NCI-H187 (cell line): Measurements from ENCODE around the gene COX4I2.
"Not testable (repeated sequence)": the region's sequence is repeated elsewhere in the genome, so short reads cannot be mapped to it uniquely, and the experiment has no call there.

Experiments
- DNase-seq, 2 experiments: peaks; one replicate each; lab custom pipeline; 2025; lab: John Stamatoyannopoulos, UW

Gene COX4I2

DNA sequence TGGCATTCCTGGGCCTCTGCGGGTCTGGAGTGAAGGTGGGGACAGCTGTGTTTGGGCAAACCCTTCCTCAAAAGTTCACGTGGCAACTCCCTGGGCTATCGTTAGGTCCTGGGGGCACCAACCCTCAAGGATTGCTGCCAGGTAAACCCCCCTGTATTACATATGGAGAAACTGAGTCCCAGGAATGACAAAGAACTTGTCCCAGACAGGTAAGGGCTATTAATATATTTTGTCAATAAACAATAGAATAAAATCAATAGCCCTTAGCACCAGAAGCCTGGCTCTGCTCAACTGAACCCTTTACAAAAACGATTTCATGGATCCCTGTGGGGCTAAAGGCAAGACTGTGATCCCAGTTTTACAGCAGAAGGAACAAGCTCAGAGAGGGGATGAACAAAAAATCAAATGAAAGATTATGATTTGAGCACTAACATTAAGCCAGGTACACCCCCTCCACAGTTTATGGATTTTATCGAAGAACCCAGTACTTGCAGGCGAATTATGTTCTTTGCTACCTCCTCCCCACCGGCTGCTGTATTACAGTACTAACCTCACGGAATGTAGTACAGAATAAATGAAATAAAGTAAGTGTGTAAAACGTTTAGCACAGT lies 30.0 kb upstream of the COX4I2 start:
- peak in 1 of 2 experiments; percentile 67 for DNase-seq

DNA sequence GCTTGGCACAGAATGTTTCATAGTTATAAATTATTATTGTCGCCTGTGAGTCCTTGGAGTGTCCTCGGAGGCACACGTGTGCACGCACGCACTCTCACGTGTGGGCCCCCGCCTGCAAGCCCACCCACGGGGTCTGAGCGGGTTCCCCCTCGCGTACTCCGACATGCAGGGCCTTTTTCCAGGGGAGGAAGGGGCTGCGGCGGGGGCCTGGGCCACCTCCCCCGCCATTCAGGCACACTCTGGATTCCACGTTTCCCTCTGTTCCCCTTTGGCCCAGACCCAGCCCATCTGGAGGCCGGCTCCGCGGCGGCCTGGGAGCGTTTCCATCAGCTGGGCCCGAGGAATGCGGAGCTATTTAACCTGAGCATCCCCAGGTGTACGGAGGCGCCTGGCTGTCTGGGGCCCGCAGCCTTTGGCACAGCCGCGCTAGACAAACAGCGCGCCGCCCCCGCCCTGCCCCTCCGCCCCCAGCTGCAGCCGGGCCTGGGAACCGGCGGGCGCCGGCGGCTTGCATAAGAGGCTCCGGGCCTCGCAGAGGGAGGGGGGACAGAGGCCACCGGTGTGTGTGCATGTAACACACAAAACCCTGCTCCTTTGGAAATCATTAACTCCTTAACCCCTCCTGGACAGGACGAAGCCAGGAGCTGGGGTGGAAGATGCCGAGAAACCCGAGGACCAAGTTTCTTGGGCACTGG lies 29.3 kb upstream of the COX4I2 start:
- DNase-seq = peak; percentile 87 to 94

DNA sequence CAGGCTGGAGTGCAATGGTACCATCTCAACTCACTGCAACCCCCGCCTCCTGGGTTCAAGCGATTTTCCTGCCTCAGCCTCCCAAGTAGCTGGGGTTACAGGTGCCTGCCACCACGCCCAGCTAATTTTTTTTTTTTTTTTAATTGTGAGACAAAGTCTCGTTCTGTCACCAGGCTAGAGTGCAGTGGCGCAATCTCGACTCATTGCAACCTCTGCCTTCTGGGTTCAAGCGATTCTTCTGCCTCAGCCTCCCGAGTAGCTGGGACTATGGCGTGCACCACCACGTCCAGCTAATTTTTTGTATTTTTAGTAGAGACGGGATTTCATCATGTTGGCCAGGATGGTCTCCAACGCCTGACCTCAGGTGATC lies 25.5 kb upstream of the COX4I2 start:
- DNase-seq = not testable (repeated sequence)

DNA sequence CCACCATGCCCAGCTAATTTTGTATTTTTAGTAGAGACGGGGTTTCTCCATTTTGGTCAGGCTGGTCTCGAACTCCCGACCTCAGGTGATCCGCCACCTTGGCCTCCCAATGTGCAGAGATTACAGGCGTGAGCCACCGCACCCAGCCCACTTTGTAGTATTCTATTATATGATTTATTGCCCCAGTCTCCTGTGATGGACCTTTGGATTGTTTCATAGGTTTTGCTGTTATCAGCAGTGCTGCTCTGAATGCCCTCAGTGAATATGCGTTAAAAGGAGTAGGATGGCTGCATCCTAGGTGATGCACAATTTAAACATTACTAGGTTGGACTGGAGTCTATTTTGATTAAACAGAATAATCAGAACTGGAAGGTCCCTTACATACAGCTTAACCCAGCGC lies 22.3 kb upstream of the COX4I2 start:
- DNase-seq = no peak

DNA sequence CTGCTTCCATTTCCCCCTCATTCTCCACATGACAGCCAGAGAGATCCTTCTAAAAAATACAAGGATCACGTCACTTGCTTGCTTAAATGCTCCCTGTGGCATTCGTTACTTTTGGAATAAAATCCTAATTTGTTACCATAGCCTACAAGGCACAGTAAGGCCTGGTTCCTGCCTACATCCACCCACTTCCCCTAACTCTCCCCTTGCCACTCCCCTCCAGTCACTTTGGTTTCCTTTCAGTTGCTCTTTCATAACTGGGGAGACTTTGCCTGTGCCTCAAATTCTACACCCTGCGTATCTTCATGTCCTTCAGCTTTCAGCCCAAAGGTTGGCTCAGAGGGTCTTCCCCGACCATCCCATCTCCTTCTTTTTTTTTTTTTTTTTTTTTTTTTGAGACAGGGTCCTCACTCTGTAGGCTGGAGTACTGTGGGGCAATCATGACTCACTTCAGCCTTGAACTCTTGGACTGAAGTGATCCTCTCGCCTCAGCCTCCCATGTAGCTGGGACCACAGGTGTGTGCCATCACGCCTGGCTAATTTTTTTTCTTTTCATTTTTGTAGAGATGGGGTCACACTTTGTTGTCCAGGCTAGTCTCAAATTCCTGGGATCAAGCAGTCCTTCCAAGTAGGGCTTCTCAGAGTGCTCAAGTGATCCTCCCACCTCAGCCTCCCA lies 20.1 kb upstream of the COX4I2 start:
- no peak for DNase-seq

DNA sequence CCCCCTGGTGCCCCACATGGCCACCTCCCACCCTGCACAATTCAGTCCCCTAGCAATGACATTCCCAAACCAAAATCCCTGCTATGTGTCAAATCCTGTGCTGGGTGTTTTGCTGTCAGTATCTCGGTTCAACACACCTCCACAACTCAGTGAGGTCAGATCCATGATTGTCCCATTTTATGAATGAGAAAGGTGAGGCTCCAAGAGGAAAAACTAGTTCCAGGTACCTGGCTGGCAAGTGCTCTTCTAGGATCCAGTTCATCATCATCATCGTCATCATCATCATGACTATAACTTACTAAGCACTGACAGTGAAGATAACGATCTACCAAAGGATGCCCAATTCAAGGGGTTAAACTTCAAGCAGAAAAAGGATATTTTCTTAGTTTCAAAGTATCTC lies 17.5 kb upstream of the COX4I2 start:
- no peak for DNase-seq

DNA sequence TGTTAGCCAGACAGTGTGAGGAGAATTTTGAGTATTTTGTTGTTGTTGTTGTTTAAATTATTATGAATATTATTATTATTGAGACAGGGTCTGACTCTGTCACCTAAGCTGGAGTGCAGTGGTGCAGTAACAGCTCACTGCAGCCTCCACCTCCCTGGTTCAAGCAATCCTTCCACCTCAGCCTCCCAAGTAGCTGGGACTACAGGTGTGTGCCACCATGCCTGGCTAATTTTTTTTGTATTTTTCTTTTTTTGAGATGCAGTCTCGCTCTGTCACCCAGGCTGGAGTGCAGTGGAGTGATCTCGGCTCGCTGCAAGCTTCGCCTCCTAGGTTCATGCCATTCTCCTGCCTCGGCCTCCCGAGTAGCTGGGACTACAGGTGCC lies 14.6 kb upstream of the COX4I2 start:
- not testable (repeated sequence) for DNase-seq

DNA sequence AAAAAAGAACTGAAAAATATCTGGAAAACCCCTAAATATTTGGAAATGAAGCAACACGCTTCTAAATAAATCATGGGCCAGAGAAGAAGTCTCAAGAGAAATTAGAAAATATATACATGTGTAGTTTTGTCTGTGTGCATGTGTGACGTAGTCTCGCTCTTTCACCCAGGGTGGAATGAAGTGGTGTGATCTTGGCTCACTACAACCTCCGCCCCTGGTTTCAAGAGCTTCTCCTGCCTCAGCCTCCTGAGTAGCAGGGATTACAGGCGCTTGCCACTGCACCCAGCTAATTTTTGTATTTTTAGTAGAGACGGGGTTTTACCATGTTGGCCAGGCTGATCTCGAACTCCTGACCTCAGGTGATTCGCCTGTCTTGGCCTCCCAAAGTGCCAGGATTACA lies 11.2 kb upstream of the COX4I2 start:
- DNase-seq = not testable (repeated sequence)

DNA sequence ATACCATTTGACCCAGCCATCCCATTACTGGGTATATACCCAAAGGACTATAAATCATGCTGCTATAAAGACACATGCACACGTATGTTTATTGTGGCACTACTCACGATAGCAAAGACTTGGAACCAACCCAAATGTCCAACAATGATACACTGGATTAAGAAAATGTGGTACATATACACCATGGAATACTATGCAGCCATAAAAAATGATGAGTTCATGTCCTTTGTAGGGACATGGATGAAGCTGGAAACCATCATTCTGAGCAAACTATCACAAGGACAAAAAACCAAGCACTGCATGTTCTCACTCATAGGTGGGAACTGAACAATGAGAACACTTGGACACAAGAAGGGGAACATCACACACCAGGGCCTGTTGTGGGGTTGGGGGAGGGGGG lies 9.7 kb upstream of the COX4I2 start:
- not testable (repeated sequence) for DNase-seq

DNA sequence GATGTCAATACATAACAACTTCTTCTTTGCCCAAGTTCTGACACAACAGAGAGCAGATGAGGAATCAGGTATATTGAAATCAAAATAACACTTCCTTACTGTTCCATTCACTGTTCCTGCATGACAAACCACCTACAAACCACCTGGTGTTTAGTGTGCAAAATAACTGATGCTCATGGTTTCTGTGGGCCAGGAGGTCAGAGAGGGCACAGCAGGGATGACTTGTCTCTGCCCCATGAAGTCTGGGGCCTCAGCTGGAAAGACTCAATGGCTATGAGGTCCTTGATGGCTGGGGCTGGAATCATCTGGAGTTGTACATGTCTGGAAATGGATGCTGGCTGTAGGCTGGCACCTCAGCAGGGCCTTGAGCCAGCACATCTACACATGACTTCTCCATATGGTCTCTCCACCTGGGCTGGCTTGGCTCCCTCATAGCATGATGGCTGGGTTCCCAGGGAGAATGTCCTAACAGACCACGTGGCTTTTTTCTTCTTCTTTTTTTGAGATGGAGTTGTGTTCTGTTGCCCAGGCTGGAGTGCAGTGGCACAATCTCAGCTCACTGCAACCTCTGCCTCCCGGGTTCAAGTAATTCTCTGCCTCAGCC lies 7.4 kb upstream of the COX4I2 start:
- DNase-seq = no peak

DNA sequence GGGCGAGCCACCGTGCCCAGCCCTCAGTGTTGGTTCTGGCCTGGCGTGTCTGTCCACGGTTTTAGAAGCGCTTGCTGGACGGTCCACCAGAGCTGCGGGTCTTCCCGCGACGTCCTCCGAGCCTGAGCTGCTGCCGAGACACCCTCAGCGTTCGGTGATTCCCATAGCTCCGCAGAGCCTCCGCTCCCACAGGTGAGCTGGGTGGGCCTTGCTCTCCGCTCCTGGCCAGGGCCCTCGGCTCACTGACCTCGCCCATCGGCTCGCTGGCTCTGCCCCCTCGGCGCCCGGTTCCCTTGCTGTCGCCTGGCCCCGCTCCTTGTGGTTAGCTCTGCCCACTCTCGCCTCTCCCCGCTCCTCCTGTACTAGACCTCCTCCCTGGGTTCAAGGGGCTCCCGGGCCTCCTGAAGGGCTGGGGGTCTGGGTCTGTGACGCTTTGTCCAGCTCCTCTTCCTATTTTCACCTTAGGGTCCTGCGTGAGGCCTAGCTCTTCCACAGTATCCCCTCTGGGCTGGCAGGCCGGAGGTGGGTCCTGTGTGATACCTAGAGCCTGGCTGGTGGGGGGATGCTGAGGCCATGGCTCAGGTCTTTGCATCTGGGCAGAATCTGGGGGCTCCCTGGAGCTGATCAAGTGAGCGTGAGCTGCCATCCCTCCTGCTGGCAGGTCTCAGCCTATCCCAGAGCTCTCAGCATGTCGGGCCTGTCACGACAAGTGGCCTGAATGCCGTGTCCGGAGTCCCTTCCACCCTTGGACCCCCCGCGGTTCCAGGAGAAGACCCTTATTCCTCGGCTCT lies 5.0 kb upstream of the COX4I2 start:
- DNase-seq = no peak

DNA sequence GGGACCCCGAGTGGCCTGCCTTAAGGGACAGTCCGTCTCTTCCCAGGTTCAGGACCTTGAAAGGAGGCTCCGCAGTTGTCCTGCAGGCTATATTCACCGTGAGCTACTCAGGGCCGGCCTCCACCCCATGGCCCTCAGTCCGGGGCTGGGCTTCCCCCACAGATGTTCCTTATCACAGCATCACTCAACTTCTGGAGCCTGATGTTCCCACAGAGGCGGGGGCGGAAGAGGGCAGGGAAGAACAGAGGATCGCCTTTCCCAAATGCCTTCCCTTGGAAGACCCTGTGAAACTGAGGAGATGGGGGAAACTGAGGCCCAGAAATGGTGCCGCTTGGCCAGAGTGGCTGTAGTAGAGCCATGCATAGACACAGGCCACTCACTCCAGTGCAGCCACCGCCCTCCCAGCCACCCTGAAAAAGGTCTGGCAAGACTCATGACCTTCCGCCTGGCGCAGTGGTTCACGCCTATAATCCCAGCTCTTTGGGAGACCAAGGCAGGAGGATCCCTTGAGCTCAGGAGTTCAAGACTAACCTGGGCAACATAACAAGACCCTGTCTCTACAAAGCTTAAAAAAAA lies 4.3 kb upstream of the COX4I2 start:
- no peak for DNase-seq

DNA sequence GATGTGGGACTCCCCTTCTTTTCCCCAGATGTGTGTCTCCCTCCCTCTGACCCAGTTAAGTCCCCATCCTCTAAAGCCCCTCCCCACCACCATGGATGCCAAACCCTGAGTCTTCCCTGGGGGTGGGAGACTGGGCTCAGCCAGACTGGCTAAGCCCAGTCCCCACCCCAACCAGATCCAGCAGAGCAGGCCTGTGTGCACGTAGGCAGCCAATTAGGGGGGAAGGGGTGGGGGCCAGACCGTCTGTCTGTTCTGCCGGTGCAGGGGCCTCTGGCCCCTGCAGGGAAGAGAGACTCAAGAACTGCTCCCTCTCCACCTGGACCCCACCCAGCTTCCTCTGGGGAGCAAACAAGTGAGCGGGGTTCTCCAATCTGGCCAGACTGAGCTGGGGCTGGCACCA lies 605 bp downstream of the COX4I2 start:
- DNase-seq = no peak

DNA sequence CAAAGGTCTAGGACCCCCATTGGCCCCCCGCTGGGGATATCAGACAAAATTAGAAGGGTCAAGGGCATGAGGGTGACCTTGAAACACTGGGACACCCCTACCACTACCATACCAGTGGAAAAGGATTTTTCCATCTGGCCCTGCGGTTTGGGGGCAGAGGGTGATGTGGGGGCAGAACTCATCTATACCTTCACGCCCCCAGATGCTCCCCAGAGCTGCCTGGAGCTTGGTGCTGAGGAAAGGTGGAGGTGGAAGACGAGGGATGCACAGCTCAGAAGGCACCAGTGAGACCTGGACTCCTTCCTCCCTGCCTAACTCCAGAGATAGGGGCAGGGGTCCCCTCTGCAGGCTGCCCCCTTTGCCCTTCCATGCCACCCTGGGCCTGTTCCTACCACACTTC lies 1.1 kb downstream of the COX4I2 start:
- no peak for DNase-seq

DNA sequence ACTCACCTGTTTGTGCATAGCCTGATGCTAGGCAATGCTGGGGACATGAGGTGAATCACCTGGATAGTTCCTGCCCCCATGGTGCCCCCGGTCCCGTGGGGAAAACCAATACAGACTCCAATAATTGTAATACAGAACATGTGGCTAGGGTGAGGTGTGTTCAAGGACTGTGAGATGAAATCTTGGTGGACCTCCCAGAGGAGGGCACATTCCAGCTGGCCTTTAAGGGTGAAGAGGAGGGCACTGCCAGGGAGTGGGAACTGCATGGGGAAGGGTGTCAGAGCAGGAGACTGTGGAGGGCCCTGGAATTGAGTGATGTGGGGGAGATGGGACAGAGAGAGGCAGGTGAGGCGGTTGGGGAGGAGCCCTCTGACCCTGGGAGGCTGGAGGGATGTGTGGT lies 2.5 kb downstream of the COX4I2 start:
- DNase-seq = no peak

DNA sequence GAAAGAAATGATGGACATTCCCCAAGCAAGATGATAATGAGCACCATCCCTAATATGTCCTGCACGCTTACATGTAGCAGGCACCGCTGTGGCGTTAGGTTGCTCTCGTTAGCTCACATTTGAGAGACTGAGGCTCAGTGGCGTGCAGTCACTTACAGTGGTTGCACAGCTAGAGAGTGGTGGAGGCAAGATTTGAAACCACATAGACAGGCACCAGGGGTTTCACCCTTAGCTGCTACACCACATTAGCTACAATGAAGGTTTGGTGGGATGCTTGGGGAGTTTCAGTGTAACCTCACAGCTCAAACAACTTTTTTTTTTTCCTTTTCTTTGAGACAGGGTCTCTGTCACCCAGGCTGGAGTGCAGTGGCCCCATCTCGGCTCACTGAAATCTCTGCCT lies 3.7 kb downstream of the COX4I2 start:
- DNase-seq = no peak

DNA sequence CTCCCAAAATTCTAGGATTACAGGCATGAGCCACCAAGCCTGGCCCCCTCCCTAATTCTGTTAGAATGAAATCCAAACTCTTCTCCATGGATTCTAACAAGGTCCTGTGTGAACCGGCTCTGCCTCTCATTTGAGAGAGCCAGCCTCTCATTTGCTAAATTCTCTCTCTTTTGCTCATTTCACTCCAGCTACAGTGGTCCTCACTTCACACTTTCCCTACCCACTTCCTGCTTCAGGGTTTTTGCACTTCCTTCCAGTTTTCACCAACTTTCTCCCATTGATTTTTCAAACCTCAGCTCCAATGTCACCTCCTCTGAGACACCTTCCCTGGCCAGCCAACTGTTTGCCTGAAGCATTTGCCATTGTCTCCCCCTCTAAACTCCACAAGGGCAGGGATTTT lies 5.1 kb downstream of the COX4I2 start:
- no peak for DNase-seq

DNA sequence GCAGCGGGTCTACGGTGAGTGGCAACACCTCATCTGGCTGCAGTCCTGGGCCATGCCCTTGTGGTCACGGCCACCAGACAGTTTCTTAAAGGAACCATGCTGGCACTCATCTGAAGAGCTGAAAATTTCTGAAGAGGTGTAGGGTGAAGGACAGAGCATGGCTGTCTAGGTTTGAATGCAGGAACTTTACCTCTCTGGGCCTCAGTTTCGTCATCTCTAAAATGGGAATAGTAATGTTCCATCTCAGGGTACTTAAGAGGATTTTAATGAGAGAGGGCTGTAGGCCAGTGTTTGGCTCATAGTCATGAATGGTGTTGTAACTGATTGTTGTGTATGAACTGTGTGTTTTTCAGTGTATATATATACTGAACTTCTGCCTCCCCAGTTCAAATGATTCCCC lies 5.8 kb downstream of the COX4I2 start:
- DNase-seq = no peak

DNA sequence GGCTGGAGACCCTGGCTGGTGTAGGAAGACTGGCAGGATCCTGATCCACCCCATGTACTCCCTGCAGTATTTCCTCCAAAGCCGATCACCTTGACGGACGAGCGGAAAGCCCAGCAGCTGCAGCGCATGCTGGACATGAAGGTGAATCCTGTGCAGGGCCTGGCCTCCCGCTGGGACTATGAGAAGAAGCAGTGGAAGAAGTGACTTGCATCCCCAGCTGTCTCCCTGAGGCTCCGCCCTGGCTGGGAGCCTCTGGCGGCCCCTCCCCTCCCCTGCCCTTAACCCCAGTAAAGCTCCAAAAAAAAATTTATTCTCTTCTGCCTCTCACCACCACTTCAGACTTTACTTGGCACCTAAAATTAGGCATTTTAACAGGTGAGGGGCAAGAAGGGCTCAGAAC lies 7.0 kb downstream of the COX4I2 start:
- DNase-seq = no peak

DNA sequence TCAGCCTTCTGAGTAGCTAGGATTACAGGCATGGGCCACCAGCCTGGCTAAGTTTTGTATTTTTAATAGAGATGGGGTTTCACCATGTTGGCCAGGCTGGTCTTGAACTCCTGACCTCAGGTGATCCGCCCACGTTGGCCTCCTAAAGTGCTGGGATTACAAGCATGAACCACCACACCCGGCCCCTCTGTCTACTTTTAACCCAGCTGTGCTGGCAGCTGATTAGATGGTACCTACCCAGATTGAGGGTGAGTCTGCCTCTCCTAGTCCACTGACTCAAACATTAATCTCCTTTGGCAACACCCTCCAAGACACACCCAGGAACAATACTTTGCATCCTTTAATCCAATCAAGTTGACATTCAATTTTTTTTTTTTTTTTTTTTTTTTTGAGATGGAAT lies 10.4 kb downstream of the COX4I2 start:
- DNase-seq = not testable (repeated sequence)

DNA sequence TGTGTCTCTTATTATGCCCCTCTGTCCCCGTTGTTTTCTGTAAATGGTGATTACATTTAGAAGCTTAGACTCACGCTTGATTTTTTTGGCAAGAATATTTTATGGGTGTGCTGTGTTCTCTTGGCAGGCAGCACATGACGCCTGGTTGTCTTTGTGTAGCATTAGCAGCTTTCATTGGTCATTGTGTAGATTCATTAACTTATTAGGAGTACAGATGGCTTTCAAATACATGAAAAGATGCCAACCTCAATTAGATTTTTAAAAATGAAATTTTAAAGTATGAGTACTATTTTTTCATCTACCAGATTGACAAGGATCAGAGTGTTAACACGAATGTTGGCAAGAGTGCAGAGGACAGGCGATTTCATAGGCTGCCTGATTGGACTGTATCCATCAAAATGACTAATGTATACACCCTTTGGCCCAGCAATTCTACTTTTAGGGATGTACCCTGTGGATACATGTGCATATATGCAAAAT lies 15.2 kb downstream of the COX4I2 start:
- DNase-seq = no peak

DNA sequence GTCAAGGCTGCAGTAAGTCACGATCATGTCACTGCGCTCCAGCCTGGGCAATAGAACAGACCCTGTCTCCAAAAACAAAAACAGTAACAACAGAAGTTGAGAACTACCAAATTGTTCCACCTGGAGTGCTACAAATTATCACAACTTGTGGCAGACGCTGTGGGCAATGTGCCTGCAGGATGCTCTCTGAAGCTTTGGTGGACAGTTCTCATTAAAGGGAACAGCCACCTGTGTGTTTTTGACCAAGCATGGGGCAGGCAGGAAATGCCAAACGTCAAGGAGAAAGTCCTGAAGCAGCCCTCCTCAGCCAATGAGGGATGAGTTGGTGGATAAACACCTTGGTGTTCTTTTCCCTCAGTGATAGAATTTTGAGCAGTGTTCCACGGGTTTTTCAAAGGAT lies 15.8 kb downstream of the COX4I2 start:
- no peak for DNase-seq
